K562 (cell line): Measurements from ENCODE around the gene EN1. TPM values are rescaled to one million over a fixed set of nuclear protein-coding genes. Genes with fewer than 3 reads are reported as not detected.

Source experiments
- ATAC-seq: fragments of 200-7000 bp; cut with Tn5 transposase; 3 replicates; pipeline ENCODE4 v1.9.1; 2020; ENCODE audit warnings: moderate library complexity
- BruUV-seq: library from RNA; stranded (reverse); fragments of 400-500 nt; replicated peaks from 2 replicates; lab custom pipeline; 2021; lab: Mats Ljungman, UMichigan
- CTCF ChIA-PET: fragments of 300-600 bp; formaldehyde crosslinking; extraction: SDS; loops from one replicate; lab custom pipeline; 2021; ENCODE audit warnings: low intra/inter-chr PET ratio; lab: Yijun Ruan, JAX
- POLR2A ChIA-PET: fragments of 300-600, 350-650 bp; sonication (Branson Sonifier 250); formaldehyde crosslinking; extraction: SDS; loops from one replicate; lab custom pipeline; 2021; ENCODE audit warnings: antibody characterized with exemption, inconsistent platforms; lab: Yijun Ruan, JAX
- DNase-seq, 4 experiments: peaks; one replicate each; pipeline versions ENCODE4 v3.0.0 to v3.0.0-alpha.2; 2011 to 2018; ENCODE audit warnings: low spot score in 3 of 4, mixed read lengths in 3 of 4; ENCODE audit errors: extremely low read depth in 1 of 4
- FAIRE-seq: peaks from 2 replicates; lab custom pipeline; 2011; peaks lifted over from hg19 to GRCh38; lab: Jason Lieb, UNC
- H2AFZ ChIP-seq: 2 replicates; pipeline ENCODE4 v1.6.0; 2011; ENCODE audit warnings: low read depth, low read length, control low read depth, inconsistent platforms
- H3K27ac ChIP-seq: fragments of 200-600 bp; 3 replicates; pipeline ENCODE4 v1.8.0; 2011; ENCODE audit warnings: low read depth, mild to moderate bottlenecking, control low read depth, inconsistent platforms, low read length, moderate library complexity, mixed read lengths; ENCODE audit errors: extremely low read depth
- H3K27me3 ChIP-seq, 2 experiments: fragments of 300-600 bp in 1 of 2; 2 replicates in 1 of 2; 3 replicates in 1 of 2; pipeline versions ENCODE4 v1.6.0 to v1.8.0; 2011; ENCODE audit warnings: inconsistent platforms in 2 of 2, low read length in 2 of 2, mild to moderate bottlenecking in 1 of 2, mixed read lengths in 1 of 2, moderate library complexity in 1 of 2; ENCODE audit not compliant: control insufficient read depth in 2 of 2, insufficient read depth in 2 of 2
- H3K36me3 ChIP-seq: fragments of 300-600 bp; 3 replicates; pipeline ENCODE4 v1.8.0; 2011; ENCODE audit warnings: mild to moderate bottlenecking, low read length, inconsistent platforms; ENCODE audit not compliant: control insufficient read depth, insufficient read depth
- H3K4me1 ChIP-seq, 2 experiments: fragments of 200-600 bp in 1 of 2; replicated peaks in 1 of 2; 2 replicates in 1 of 2; 3 replicates in 1 of 2; pipeline versions ENCODE4 v1.5.1 to v1.8.0; 2011; ENCODE audit warnings: inconsistent platforms in 2 of 2, low read length in 2 of 2, mild to moderate bottlenecking in 1 of 2, mixed read lengths in 1 of 2, moderate library complexity in 1 of 2; ENCODE audit not compliant: control insufficient read depth in 2 of 2, insufficient read depth in 2 of 2
- H3K4me2 ChIP-seq: 2 replicates; pipeline ENCODE4 v1.6.1; 2011; ENCODE audit warnings: low read length, control low read depth, inconsistent platforms, mixed read lengths; ENCODE audit not compliant: insufficient read depth
- H3K4me3 ChIP-seq: fragments of 200-600 bp; sonication (generic), shearing (Covaris generic); 2 replicates; pipeline ENCODE4 v1.5.1; 2016; ENCODE audit warnings: control low read depth, inconsistent platforms
- H3K79me2 ChIP-seq: fragments of 200-600 bp; 3 replicates; pipeline ENCODE4 v1.8.0; 2011; ENCODE audit warnings: low read length, inconsistent platforms; ENCODE audit not compliant: control insufficient read depth, insufficient read depth
- H3K9ac ChIP-seq, 2 experiments: 2 replicates each; pipeline versions ENCODE4 v1.6.0 to v1.6.1; 2011; ENCODE audit warnings: low read depth in 2 of 2, low read length in 2 of 2, control low read depth in 1 of 2, inconsistent platforms in 1 of 2, mild to moderate bottlenecking in 1 of 2, mixed read lengths in 1 of 2; ENCODE audit not compliant: insufficient read depth in 1 of 2
- H3K9me1 ChIP-seq: one replicate; pipeline ENCODE4 v1.6.0; 2011; ENCODE audit warnings: inconsistent platforms, mild to moderate bottlenecking, low read length, moderate library complexity; ENCODE audit not compliant: control insufficient read depth, insufficient read depth
- H3K9me3 ChIP-seq: replicated peaks from 2 replicates; pipeline ENCODE4 v1.5.1; 2011; ENCODE audit warnings: low read depth, low read length, inconsistent platforms; ENCODE audit not compliant: control insufficient read depth, insufficient read depth
- H4K20me1 ChIP-seq: replicated peaks from 2 replicates; pipeline ENCODE4 v1.6.1; 2011; ENCODE audit warnings: low read length, inconsistent platforms, mixed read lengths; ENCODE audit not compliant: control insufficient read depth, insufficient read depth
- CHD2 ChIP-seq: IDR thresholded peaks from 2 replicates; pipeline ENCODE4 v1.6.1; 2011; ENCODE audit warnings: low read depth, low read length
- CREB1 ChIP-seq, 2 experiments: sonication (generic) in 1 of 2; formaldehyde crosslinking in 1 of 2; IDR thresholded peaks; 2 replicates each; pipeline versions ENCODE4 v1.6.1 to v1.8.0; 2012 to 2022; ENCODE audit warnings: inconsistent platforms in 1 of 2, mild to moderate bottlenecking in 1 of 2, missing genetic modification reagents in 1 of 2, moderate library complexity in 1 of 2
- E2F5 ChIP-seq: sonication (generic); formaldehyde crosslinking; IDR thresholded peaks from 2 replicates; pipeline ENCODE4 v1.8.0; 2022; ENCODE audit warnings: mild to moderate bottlenecking, missing genetic modification reagents
- MBD1 ChIP-seq: fragments of 250-450 bp; sonication (Bioruptor Pico); IDR thresholded peaks from 2 replicates; pipeline ENCODE4 v1.8.0; 2022; ENCODE audit warnings: inconsistent platforms
- MTA1 ChIP-seq: fragments of 450-650 bp; IDR thresholded peaks from 2 replicates; pipeline ENCODE4 v1.6.1; 2017; ENCODE audit warnings: borderline replicate concordance
- NFYB ChIP-seq: IDR thresholded peaks from 2 replicates; pipeline ENCODE4 v1.6.1; 2011; ENCODE audit warnings: mild to moderate bottlenecking, moderate library complexity; ENCODE audit not compliant: insufficient read length; ENCODE audit errors: extremely low read depth
- NR1H2 ChIP-seq: sonication (generic); formaldehyde crosslinking; IDR thresholded peaks from 2 replicates; pipeline ENCODE4 v1.4.0; 2020; ENCODE audit warnings: mild to moderate bottlenecking, missing genetic modification reagents
- NR2C2 ChIP-seq, 2 experiments: fragments of 200-800 bp in 1 of 2; sonication (Bioruptor generic) in 1 of 2; sonication (generic) in 1 of 2; formaldehyde crosslinking in 1 of 2; IDR thresholded peaks; 2 replicates each; pipeline versions ENCODE4 v1.6.1 to v1.8.0; 2016 to 2022; ENCODE audit warnings: mild to moderate bottlenecking in 1 of 2, missing compliant biosample characterization in 1 of 2, missing genetic modification characterization in 1 of 2, missing genetic modification reagents in 1 of 2
- RFX1 ChIP-seq: fragments of 450-650 bp; IDR thresholded peaks from 2 replicates; pipeline ENCODE4 v1.6.1; 2016; ENCODE audit warnings: mild to moderate bottlenecking, moderate library complexity
- TARDBP ChIP-seq: fragments of 450-650 bp; IDR thresholded peaks from 2 replicates; pipeline ENCODE4 v1.6.1; 2016
- ZNF133 ChIP-seq: fragments of 250-450 bp; sonication (Bioruptor Pico); IDR thresholded peaks from 2 replicates; pipeline ENCODE4 v1.4.0; 2020; ENCODE audit warnings: mild to moderate bottlenecking
- ZNF174 ChIP-seq: fragments of 250-450 bp; sonication (Bioruptor Pico); IDR thresholded peaks from 2 replicates; pipeline ENCODE4 v1.4.0; 2020; ENCODE audit warnings: mild to moderate bottlenecking
- ZNF23 ChIP-seq: fragments of 250-450 bp; sonication (Bioruptor Pico); IDR thresholded peaks from 2 replicates; pipeline ENCODE4 v1.4.0; 2020; ENCODE audit warnings: mild to moderate bottlenecking
- ZNF551 ChIP-seq: fragments of 250-450 bp; sonication (Bioruptor Pico); IDR thresholded peaks from 2 replicates; pipeline ENCODE4 v1.5.0; 2021; ENCODE audit warnings: mild to moderate bottlenecking, moderate library complexity
- ZNF785 ChIP-seq: fragments of 250-450 bp; sonication (Bioruptor Pico); IDR thresholded peaks from 2 replicates; pipeline ENCODE4 v1.4.0; 2020; ENCODE audit warnings: mild to moderate bottlenecking
- WGBS: fragments of 100-300 bp; shearing (Covaris generic); methylation state at CpG from one replicate; pipeline ENCODE4 v1.1.6; 2016; ENCODE audit warnings: low coverage, mixed read lengths; ENCODE audit not compliant: insufficient coverage; ENCODE audit errors: missing lambda C conversion rate; 5-methylcytosine and 5-hydroxymethylcytosine counted together
- in situ Hi-C: fragments of 300-500 bp; cut with MboI; formaldehyde crosslinking; loops from 4 replicates; pipeline ENCODE4 v1.15.0; 2018; ENCODE audit warnings: inconsistent platforms, mixed read lengths
- intact Hi-C: fragments of 100-400 bp; cut with micrococcal nuclease; formaldehyde crosslinking; loops from 2 replicates; pipeline ENCODE4 v1.14.2; 2022
- polyA plus RNA-seq, 8 experiments: library from polyadenylated mRNA; depleted of rRNA in 4 of 8; stranded (reverse) in 5 of 8; unstranded in 3 of 8; fragments of >200 nt; fragmentation: Nextera tagmentation in 2 of 8; fragmentation: Illumina TruSeq in 1 of 8; extraction: Ambion mirVana in 2 of 8; extraction: Trizol in 1 of 8; gene quantifications; 2 replicates each; pipeline versions ENCODE4 v1.2.1 to v1.2.3, GENCODE V29; 2011 to 2014; ENCODE audit warnings: inconsistent platforms in 1 of 8, missing spikeins in 1 of 8
- total RNA-seq, 7 experiments: library from RNA; depleted of rRNA in 6 of 7; stranded (reverse); fragments of >200 nt in 6 of 7; fragmentation: Illumina TruSeq in 2 of 7; extraction: Trizol in 2 of 7; gene quantifications; 2 replicates each; pipeline versions ENCODE4 v1.2.1 to v1.2.3, GENCODE V29; 2011 to 2021; ENCODE audit warnings: low replicate concordance in 1 of 7

EN1 gene
- total and polyA plus RNA-seq, 9 of the 15 experiments (the other 6 are each of a cell fraction or from before 2014, with no cell fraction given), result 0.06 to 2.0 (median 0.51) TPM

- ChIA-PET POLR2A (no interaction called here), CTCF (no interaction called here)
- intact Hi-C loops, result loop anchor here (5.0 kb wide), 2 partner anchors 328 to 658 kb away; no protein-coding TSS in a partner anchor
- no peak overlapping the region for H3K4me2 ChIP-seq
- no peak overlapping the region for H3K4me3 ChIP-seq
- no peak for FAIRE-seq
- H2AFZ ChIP-seq, result no peak overlapping the region
- H3K27me3 ChIP-seq, result peaks cover 0 to 35% of the 10 kb centered on the region in 2 experiments; a peak in 3 of 5 replicates
- H3K27ac ChIP-seq, result no peak overlapping the region
- TF ChIP-seq ZNF785 (CRISPR knock-in tag) (no peak), RFX1 (no peak), TARDBP (no peak), MBD1 (CRISPR knock-in tag) (no peak), ZNF551 (CRISPR knock-in tag) (no peak), CHD2 (no peak), ZNF133 (CRISPR knock-in tag) (no peak), MTA1 (no peak), E2F5 (no peak), ZNF174 (CRISPR knock-in tag) (no peak), NFYB (no peak), NR2C2 (CRISPR knock-in tag; IDR thresholded peaks at IDR 0.05) (no peak), NR2C2 (tag; IDR thresholded peaks at IDR 0.05) (no peak), NR1H2 (CRISPR knock-in tag) (no peak), ZNF23 (CRISPR knock-in tag) (no peak), CREB1 (IDR thresholded peaks at IDR 0.05) (no peak), CREB1 (CRISPR knock-in tag; IDR thresholded peaks at IDR 0.05) (no peak)
- H3K9me1 ChIP-seq, result no peaks in the 10 kb centered on the region
- no TSS peak for BruUV-seq
- H3K9me3 ChIP-seq, result no peaks in the 10 kb centered on the region
- in situ Hi-C loops, result loop anchor here (5.0 to 10.0 kb wide), 2 partner anchors 633 to 826 kb away; no protein-coding TSS in a partner anchor
- no peaks in the 10 kb centered on the region for H3K79me2 ChIP-seq
- no peak overlapping the region for H3K9ac ChIP-seq
- no peaks in the 10 kb centered on the region for H3K36me3 ChIP-seq
- DNase-seq, result no peak
- no peak for ATAC-seq
- 0% methylated on average over 5 of the region's 5 CpGs for WGBS
- peaks cover 0 to 15% of the 10 kb centered on the region in 2 experiments; a peak in 2 of 5 replicates for H3K4me1 ChIP-seq
- no peaks in the 10 kb centered on the region for H4K20me1 ChIP-seq
These were observed 13.1 kb upstream of the EN1 start for GRCh38 chr2:118860506-118860905.
